Measurements from ENCODE around the gene ZNF610.

Gene ZNF610

GRCh38 chr19:52397310-52398080 lies 61.5 kb downstream of the ZNF610 start, which contains the start of gene ZNF528:
Gene ZNF528, plus strand, starts transcription at chr19:52397849. Its CDS starts 4,165 bp downstream, at chr19:52402014.
- peak; percentile 90 to 94 (median 94) for DNase-seq (ENCODE audit: low read depth in 3 of 3)

GRCh38 chr19:52398081-52398441 lies 62.0 kb downstream of the ZNF610 start:
- DNase-seq (ENCODE audit: low read depth in 3 of 3): peak in 2 of 3 experiments; percentile 0 to 1

GRCh38 chr19:52410276-52410675 lies 74.2 kb downstream of the ZNF610 start:
- no peak for DNase-seq (ENCODE audit: low read depth in 3 of 3)

GRCh38 chr19:52415711-52416110 lies 79.7 kb downstream of the ZNF610 start:
- no peak for DNase-seq (ENCODE audit: low read depth in 3 of 3)
